GM19468 (cell line): ENCODE data around the gene SCP2D1.

Experiments used
- ATAC-seq: cut with Tn5 transposase; IDR thresholded peaks from one replicate; pipeline ENCODE4 v1.9.1; 2021; ENCODE audit warnings: mild to moderate bottlenecking, moderate library complexity, moderate number of reproducible peaks; ENCODE audit not compliant: unreplicated experiment; ENCODE audit errors: extremely low read depth

SCP2D1 gene

GRCh38 chr20:18811186-18811585 is 2.4 kb upstream of the SCP2D1 start:
- ATAC-seq = no peak

GRCh38 chr20:18811904-18812303 is 1.7 kb upstream of the SCP2D1 start:
- no peak for ATAC-seq

- ATAC-seq = no peak
Measured at GRCh38 chr20:18815194-18815942, 1.8 kb downstream of the SCP2D1 start.

GRCh38 chr20:18822832-18823231 is 9.2 kb downstream of the SCP2D1 start:
- ATAC-seq = no peak

- no peak for ATAC-seq
Measured at GRCh38 chr20:18831830-18832499, 18.4 kb downstream of the SCP2D1 start.

GRCh38 chr20:18832546-18833200 is 19.1 kb downstream of the SCP2D1 start:
- ATAC-seq = no peak

GRCh38 chr20:18835466-18836256 is 22.1 kb downstream of the SCP2D1 start:
- no peak for ATAC-seq

- ATAC-seq = no peak
Measured at GRCh38 chr20:18837718-18838117, 24.1 kb downstream of the SCP2D1 start.

- no peak for ATAC-seq
Measured at GRCh38 chr20:18839507-18840247, 26.1 kb downstream of the SCP2D1 start.

GRCh38 chr20:18840248-18840645 is 26.7 kb downstream of the SCP2D1 start:
- ATAC-seq = no peak

- no peak for ATAC-seq
Measured at GRCh38 chr20:18845017-18845416, 31.4 kb downstream of the SCP2D1 start.

- ATAC-seq = no peak
Measured at GRCh38 chr20:18847226-18847755, 33.7 kb downstream of the SCP2D1 start.

GRCh38 chr20:18849131-18849530 is 35.5 kb downstream of the SCP2D1 start:
- ATAC-seq = no peak

- no peak for ATAC-seq
Measured at GRCh38 chr20:18851629-18852028, 38.0 kb downstream of the SCP2D1 start.

- no peak for ATAC-seq
Measured at GRCh38 chr20:18852318-18852717, 38.7 kb downstream of the SCP2D1 start.

- no peak for ATAC-seq
Measured at GRCh38 chr20:18853216-18853615, 39.6 kb downstream of the SCP2D1 start.

GRCh38 chr20:18853946-18854646 is 40.5 kb downstream of the SCP2D1 start:
- no peak for ATAC-seq

GRCh38 chr20:18855882-18856281 is 42.3 kb downstream of the SCP2D1 start:
- no peak for ATAC-seq

GRCh38 chr20:18856873-18857272 is 43.3 kb downstream of the SCP2D1 start:
- ATAC-seq = no peak
